HG02970 (cell line): Measurements from ENCODE around the gene ARHGAP18.

Experiments
- ATAC-seq: cut with Tn5 transposase; IDR thresholded peaks from one replicate; pipeline ENCODE4 v1.9.1; 2021; ENCODE audit warnings: mild to moderate bottlenecking, moderate library complexity, moderate number of reproducible peaks; ENCODE audit not compliant: unreplicated experiment, low FRiP score

Gene ARHGAP18

DNA sequence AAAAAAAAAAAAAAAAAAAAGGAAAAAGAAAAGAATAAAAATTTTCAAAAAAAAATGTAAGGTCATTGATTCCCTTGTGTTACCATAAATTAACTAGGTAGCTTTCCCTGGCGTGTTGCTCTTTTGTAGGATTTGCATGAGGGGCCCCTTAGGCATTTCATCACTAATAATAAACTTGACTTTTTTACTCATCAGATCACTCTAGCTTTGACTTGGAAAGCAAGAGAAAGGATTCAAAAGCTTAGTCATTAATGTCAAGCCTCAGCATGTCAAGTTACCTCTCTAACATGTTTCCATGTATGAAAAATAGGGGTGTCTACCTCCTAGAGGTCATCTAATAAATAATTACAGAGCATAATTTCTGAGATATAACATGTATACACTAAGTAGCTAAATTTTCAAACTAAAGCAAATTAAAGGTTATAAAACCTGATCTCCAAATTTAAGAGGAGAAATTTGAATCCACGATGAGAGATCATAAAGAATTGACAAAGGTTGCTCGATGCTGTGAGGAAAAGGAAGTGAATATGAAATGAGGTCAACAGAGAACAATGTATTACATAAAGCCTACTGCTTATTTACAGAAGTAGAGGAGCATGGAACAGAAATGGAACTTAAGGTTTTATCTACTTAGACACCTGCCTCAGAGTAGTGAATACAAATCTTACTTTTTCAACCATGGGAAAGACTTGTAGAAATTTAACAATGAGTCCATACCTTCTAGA lies 86.8 kb downstream of the ARHGAP18 start:
- peak; percentile 61 for ATAC-seq

DNA sequence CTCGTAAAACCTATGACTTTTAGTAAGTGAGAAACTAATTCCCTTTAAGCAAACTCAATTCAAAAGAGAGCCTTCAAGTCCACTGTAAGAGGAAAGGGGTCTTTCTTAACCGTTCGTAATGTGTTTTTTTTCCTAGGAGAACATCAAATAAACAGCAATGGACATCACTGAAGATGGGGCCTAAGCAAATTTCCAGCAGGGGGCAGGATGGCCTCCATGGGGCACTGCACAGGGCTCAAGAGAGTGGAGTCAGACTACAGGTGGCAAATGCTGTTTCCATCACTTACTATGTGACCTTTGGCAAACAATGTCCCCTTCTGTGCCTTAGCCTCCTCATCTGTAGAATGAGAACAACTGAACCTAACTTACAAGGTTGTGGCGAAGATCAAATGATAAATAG lies 88.7 kb downstream of the ARHGAP18 start:
- ATAC-seq = no peak

DNA sequence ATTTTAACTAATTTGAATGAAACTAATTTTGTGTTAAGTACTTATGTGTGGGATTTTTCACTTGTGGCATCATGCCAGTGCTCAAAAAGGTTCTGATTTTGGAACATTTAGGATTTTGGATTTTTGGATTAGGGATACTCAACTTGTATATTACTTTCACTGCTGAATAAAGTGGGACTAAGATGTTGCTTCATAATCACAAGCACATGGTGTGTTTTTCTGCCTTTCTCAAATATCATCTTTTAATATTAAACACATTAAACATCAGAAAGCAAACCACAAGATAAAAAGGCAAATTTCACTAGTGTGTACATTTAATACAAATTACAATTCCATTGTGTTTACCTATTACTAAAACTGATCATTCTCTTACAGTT lies 89.8 kb downstream of the ARHGAP18 start:
- ATAC-seq = no peak

DNA sequence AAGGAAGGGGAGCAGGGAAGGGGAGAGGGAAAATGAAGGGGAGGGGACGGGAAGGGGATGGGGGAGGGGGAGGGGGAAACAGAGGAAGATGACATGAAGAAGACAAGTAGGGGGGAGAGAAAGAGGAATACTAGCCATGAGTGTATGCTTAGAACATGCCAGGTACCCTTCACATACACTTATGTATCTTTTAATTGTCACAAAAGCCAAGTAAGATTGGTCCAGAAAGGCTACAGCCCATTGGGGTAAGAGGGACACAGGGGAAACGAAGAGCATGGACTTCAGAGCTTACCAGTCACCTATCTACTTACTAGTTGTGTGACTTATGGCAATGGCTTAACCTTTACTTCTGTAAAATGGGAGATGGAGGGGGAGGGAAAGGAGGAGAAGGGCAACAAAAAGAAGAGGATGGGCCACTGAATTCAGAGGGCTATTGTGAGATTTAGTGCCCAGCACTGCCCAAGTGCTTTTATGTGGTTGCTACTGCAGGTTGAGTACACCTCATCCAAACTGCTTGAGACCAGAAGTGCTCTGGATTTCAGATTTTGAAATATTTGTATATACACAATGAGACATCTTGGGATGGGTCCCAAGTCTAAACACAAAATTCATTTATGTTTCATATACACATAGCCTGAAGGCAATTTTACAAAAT lies 90.3 kb downstream of the ARHGAP18 start:
- ATAC-seq = no peak

DNA sequence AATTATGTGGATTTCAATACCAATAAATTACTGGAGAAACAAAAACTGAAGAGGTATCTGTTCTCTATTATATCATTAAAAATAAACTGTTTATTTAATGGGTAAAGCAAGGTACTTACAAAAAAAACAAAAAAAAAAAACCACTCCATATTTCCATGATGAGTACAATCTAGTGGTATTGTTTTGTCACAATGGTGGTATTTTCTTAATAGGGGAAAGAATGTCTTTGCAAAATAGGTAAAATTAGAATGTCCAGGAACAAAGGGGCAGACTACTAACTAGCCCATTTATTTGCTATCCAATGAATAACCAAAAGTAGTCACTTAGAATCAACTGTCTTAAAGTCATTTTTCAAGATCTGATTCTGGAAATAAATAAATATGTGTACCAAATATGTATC lies 92.0 kb downstream of the ARHGAP18 start:
- no peak for ATAC-seq

DNA sequence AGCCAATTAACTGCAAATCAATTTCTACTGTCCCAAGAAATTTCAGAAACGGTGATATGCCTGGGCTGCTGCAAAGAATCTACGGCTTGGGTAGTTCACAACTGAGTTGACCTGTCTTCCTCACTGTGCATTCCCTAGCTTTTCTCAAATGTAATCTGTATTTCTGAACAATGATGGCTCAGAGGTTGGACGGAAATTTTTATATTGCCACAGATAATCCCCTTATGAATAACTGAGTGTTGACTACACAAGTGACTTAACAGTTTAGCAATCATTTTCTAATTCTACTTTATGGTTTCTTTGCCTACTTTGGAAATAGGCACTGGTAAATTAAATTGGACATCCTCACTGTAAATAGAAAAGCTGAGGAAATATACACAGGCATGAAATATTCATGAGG lies 94.5 kb downstream of the ARHGAP18 start:
- ATAC-seq = no peak

DNA sequence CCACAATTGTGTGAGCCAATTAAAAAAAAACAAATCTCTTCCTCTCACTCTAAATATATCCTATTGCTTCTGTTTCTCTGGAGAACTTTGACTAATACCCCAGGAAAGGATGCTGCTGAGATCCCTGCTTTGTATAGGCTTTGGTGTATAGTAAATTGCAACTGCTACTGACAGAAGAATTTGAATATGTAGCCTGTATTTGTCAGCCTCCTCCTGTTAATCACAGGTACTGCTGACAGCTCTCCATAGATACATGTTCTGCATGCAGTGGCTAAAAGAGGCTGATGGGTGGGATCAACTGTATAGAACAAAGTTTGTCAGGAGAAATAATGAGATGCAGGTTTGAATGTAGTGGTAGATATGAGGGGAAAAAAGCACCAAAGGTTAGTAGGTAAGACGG lies 95.0 kb downstream of the ARHGAP18 start:
- ATAC-seq = no peak

DNA sequence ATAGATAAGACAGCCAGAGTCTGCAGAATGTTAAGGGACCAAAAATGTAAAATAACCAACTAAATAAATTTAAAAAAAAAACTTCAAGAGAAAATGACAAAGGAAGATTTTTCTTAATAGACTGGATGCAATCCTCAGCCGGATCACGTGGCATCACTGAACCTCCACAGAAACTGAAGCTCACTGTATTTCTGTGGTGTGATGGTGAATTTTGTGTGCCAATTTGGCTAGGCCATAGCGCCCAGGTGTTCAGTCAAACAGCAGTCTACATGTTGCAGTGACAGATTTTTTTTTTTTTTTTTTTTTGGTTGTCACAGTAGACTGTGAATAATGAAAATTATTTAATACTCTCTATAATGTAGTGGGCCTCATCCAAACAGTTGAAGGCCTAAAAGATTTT lies 95.5 kb downstream of the ARHGAP18 start:
- ATAC-seq = no peak

DNA sequence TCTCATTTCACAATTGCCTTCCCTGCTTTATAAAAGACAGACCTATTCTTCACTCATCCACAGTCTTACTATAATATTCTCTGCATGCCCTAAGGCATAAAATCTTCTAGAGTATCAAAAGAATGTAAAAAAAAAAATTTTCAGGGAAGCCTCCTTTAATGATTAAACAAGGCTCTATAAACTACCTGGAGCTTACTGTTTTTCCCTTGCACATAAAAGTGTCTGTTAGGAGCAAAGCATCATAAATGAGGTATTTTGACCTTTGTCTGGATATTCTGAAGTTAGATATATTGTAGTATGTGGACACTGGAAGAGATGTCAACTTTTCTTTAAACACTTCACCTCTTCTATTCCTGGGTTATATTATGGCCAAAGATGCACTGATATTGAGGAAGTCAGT lies 97.5 kb downstream of the ARHGAP18 start:
- ATAC-seq = no peak

DNA sequence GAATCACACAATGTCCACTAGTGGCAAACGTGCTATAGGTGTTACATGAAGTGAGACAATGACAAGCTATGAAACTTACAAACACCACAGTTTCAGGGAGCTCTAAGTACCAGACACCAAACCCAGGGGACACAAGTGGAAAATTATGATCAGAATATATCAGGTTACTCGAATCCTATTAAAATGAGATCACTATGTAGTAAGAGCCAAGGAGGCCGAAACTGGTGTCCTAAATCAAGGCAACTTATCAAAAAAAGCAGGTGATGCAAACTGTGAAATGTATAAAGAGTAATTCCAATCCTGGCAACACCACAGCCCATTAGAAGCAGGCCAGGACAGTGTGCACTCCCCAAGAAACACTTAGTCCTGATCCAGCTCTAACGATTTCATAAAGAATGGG lies 100.3 kb downstream of the ARHGAP18 start:
- no peak for ATAC-seq

DNA sequence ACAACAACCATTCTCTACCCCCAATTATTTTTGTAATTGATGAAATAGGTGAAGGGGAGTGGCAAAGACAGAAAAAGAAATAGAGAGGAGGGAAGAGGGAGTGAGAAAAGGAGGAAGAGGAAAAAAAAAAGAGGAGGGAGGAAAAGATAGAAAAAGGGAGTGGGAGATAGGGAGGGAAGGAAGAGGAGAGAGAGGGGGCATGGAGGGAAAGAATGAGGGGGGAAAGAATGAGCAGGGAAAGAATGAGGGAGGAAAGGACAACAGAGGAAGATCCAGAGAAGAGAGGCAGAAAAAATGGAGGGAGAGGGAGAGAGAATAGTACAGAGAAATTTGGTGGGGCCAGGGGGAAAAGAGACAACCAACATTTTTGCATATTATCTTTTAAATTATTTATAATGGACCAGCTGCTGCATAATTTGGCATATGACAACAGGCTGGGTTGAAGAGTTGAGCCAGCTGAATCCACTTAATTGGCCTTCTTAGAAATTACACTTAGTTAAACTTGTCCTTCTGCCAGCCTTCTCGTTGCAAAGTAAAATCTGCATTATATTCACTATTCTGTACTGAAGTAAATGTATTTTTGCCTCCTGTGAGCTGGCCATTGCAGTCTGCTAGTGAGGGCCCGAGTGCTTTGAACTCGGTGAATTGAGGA lies 101.0 kb downstream of the ARHGAP18 start:
- ATAC-seq = no peak

DNA sequence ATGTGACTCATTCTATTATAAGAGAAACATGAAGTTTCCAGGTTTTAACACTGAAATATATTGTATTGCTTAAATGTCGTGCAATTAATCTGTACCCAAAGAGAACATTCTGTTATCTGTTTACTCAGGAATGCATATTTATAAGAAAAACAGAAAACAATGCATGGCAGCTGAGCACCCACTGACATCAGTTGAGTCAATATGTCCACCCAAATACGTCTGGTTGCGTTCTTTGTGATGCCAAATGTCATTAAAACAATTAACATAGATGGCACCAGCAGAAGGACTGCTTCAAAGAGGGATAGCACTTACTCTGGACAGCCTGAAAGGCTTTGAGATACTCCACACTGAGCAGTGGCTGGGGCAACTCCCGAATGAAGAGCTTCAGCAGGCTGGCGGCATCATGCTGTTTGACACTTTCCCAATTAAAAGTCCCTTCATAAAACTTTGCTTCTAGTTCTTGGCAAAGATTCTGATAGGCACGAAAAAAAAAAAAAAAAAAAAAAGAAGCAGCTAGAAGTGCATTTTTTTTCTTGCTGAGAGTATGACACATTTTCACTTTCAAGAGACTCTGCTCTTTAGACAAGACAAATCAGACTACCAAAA lies 102.3 kb downstream of the ARHGAP18 start:
- ATAC-seq = no peak

DNA sequence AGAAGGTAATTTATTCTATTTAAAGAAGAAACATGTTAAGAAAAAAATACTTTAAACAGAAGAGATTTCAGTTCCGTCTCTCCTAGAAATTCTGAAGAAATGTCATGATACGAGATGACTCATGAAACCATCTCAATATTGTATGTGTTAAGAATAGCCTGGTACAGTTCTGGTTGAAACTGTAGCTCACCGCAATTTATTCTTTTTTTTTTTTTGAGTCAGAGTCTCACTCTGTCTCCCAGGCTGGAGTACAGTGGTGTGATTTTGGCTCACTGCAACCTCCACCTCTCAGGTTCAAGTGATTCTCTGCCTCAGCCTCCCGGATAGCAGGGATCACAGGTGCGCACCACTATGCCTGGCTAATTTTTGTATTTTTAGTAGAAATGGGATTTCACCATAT lies 103.3 kb downstream of the ARHGAP18 start:
- ATAC-seq = no peak

DNA sequence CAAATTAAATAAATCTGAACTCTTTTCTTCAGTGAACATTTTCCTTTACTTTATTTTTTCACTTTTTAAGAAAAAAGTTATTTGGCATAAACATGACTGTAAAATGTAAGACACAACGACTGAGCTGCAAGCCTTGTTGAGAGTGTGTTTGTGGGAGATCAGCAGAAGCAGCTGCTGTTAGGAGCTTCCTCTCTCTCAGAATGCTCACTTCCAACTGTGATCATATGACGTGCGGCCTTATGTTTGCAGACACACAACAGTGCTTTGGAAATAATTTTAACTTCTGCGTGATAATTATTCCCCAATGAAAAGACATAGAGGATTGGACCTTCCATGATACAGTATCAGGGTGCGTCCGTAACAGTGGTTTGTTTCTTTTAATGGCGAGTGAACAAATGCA lies 104.0 kb downstream of the ARHGAP18 start:
- no peak for ATAC-seq

DNA sequence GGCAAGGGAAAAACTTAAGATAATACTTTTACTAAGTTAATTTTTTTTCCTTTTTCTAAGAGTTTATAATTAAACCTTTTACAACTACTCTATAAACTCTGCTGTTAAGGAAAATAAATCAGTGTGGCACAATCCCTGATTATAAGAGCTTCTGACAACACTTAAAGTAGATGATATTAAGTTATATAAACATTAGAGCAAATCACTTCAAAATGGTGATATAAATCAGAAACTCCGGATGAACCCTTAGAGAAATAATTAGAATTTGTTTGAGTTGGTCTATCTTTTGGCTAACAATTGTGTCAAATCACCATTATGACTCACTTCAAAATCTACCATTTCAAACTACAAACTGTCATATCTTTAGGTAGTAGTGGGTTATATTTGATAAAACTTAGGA lies 104.9 kb downstream of the ARHGAP18 start:
- ATAC-seq = no peak

DNA sequence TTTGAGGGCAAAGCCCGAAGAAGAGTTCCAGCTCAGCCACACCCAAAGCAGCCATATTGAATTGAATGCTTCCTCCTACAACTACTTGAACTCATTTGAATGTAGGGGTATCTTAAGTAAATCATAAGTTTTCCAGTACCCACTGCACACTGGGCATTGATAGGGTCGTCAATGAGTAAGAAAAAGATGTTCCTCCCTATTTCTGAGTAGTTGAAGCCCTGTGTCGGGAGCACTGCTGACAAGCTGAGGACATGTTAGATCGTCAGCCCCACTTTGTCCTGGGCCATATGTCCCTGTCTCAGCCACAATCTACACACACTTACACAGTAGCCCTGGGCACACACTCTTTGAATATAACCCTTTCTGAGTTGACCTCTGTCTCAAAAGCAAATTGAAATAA lies 105.7 kb downstream of the ARHGAP18 start:
- ATAC-seq = no peak

DNA sequence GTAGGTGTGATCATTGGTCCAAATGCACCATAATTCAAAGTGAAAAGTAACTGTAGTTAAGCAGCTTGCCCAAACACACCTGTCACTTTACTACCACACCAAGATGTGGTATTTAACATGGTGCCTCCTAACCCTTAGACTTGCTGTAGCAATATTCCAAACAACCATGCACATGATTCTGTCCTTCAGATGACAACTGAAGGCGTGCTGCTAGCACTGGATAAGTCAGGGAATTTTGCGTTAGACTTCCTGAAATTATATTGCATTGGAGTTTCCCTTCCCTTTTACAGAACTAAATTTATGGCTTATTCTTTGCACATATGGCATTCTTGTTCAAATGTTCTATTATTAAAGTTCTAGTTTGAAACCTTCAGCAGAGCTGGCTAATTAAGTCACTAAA lies 106.2 kb downstream of the ARHGAP18 start:
- no peak for ATAC-seq

DNA sequence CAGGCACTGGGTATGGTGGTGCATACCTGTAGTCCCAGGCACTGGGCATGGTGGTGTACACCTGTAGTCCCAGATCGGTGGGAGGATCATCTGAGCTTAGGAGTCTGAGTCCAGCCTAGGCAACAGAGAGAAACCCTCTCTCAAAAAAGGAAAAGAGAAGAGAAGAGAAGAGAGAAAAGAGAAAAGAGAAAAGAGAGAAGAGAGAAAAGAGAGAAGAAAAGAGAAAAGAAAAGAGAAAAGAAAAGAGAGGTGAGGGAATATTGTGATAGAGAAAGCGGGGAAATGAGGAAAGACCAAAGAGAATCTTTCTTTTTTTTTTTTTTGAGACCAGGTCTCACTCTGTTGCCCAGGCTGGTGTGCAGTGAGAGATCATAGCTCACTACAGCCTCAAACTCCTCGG lies 108.7 kb downstream of the ARHGAP18 start:
- ATAC-seq = no peak

DNA sequence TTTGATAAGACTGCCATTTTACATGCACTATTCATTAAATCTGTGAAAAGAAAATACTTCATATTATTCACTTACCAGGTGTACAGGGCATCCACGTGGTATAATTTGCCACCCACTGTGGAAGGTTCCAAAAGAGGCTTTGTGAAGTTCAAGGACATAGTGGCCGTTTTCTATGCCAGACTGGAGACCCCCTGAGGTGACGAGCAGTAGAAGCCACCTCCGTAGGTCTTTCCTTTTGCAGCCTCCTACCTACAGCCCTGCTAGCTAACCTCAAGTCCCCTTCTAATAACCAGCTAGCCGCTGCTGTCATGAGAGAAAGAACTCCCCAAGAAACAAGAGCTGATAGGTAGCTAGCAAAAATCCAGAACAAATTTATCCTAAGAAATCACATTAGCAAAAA lies 110.5 kb downstream of the ARHGAP18 start:
- no peak for ATAC-seq

DNA sequence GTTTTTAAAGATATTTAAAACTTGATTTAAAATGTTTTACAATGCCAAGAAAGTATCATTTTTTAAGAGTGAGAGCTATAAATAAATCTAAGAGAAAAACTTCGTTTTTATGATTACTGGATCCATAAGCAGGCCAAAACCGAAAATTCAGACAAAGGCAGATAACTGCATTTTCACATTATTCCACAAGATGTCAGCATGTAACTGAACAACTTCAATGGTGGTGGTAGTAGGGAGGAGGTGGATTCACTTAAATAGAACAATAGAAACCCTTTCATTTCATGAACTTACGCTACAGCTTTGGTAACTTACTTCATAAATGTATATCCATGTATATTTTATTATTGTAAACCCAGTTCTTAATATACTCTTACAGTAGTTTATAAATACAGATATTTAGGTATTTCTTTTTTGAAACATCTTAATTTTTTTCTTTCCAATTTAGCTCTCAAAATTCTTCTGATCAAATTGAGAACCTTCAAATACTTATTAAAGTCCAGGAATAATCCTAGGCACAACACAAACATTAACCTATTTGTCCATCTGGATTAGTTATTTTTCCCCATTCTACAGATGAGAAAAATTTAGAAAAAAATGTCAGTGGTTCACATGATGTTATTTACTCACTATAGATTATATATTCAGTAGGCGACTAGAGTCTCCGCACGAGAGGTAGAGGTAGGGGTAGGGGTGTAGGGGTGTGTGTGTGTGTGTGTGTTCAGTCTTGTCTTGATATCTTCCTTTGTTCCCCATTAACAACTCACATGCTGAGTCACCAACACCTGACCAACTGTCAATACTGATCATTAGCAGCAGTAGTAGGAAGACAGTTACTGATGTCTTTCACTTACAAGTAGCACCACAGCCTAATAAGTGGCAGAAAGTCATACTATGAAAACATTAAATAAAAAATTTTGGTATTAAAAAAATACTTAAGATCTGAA lies 111.5 kb downstream of the ARHGAP18 start:
- no peak for ATAC-seq
